Measurements from ENCODE around the gene RASSF4.

RASSF4 gene

GRCh38 chr10:44914891-44915290, 44.7 kb upstream of the RASSF4 start:
- CTCF ChIA-PET, result interaction anchor here (1.1 kb wide), 1 partner anchor 10 kb away, joined by 3 read pairs; no protein-coding TSS in a partner anchor

DNA sequence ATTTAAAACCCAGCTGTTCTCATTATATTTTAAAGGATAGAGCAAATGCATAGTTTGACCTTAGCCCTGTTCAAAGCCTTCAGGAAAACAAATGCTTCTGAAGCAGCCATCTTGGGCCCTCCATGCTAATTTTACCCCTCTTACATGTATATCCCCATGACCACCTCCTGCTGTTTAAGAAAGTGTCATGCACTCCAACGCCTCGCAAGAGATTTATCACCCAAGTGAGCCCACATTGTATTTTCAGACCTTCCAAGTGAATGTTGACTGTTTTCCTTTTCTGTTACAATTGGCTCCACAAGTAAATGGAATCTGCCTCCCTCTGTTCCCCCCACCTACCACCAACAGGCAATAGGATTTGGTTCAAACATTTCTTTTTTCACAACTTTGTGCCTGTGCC, 43.2 kb upstream of the RASSF4 start:
- ChIA-PET POLR2A (no interaction called here), CTCF (no interaction called here)
- WGBS (ENCODE audit: insufficient coverage), result 94% methylated on average over 2 of the region's 2 CpGs
- Histone ChIP-seq H3K27ac (ENCODE audit: insufficient read depth in 1 of 2, low read depth in 1 of 2, low read length in 2 of 2, poor library complexity in 1 of 2, severe bottlenecking in 2 of 2) (no peak overlapping the region), H3K4me3 (ENCODE audit: control insufficient read depth in 1 of 7, extremely low read depth in 1 of 7, insufficient read depth in 4 of 7, low read depth in 2 of 7, low read length in 6 of 7) (no peak overlapping the region), H3K27me3 (replicated peaks in 2 of 5; ENCODE audit: control insufficient read depth in 4 of 5, insufficient read depth in 5 of 5, low read length in 4 of 5) (no peaks in the 10 kb centered on the region), H3K9me3 (ENCODE audit: control extremely low read depth in 1 of 5, control insufficient read depth in 4 of 5, insufficient read depth in 2 of 5, low read depth in 1 of 5, low read length in 4 of 5) (peaks cover 0 to 8% (median 2%) of the 10 kb centered on the region in 5 experiments), H3K4me1 (ENCODE audit: control extremely low read depth in 1 of 4, control insufficient read depth in 4 of 4, insufficient read depth in 4 of 4, low read length in 3 of 4) (peaks cover 9 to 39% (median 31%) of the 10 kb centered on the region in 4 experiments), H3K36me3 (ENCODE audit: control insufficient read depth in 4 of 4, insufficient read depth in 4 of 4, low read length in 3 of 4) (no peaks in the 10 kb centered on the region)
- DNase-seq, result no peak

More at GRCh38 chr10:44914891-44915290, 44.7 kb upstream of the RASSF4 start:
- no peak for DNase-seq
- peaks cover 0 to 8% (median 2%) of the 10 kb centered on the region in 5 experiments for H3K9me3 ChIP-seq (ENCODE audit: control extremely low read depth in 1 of 5, control insufficient read depth in 4 of 5, insufficient read depth in 2 of 5, low read depth in 1 of 5, low read length in 4 of 5)
- H3K4me1 ChIP-seq (ENCODE audit: control extremely low read depth in 1 of 4, control insufficient read depth in 4 of 4, insufficient read depth in 4 of 4, low read length in 3 of 4), result peaks cover 9 to 48% (median 34%) of the 10 kb centered on the region in 4 experiments
- WGBS (ENCODE audit: insufficient coverage), result 92% methylated on average over 2 of the region's 2 CpGs
- H3K36me3 ChIP-seq (ENCODE audit: control insufficient read depth in 4 of 4, insufficient read depth in 4 of 4, low read length in 3 of 4), result no peaks in the 10 kb centered on the region
- no peak overlapping the region for H3K27ac ChIP-seq (ENCODE audit: insufficient read depth in 1 of 2, low read depth in 1 of 2, low read length in 2 of 2, poor library complexity in 1 of 2, severe bottlenecking in 2 of 2)
- H3K27me3 ChIP-seq (replicated peaks in 2 of 5; ENCODE audit: control insufficient read depth in 4 of 5, insufficient read depth in 5 of 5, low read length in 4 of 5), result no peaks in the 10 kb centered on the region
- POLR2A ChIA-PET, result no interaction called here
- no peak overlapping the region for H3K4me3 ChIP-seq (ENCODE audit: control insufficient read depth in 1 of 7, extremely low read depth in 1 of 7, insufficient read depth in 4 of 7, low read depth in 2 of 7, low read length in 6 of 7)

GRCh38 chr10:44917848-44918247, 41.8 kb upstream of the RASSF4 start:
- Histone ChIP-seq H3K4me1 (ENCODE audit: control extremely low read depth in 1 of 4, control insufficient read depth in 4 of 4, insufficient read depth in 4 of 4, low read length in 3 of 4) (peaks cover 8 to 25% (median 23%) of the 10 kb centered on the region in 4 experiments), H3K27ac (ENCODE audit: insufficient read depth in 1 of 2, low read depth in 1 of 2, low read length in 2 of 2, poor library complexity in 1 of 2, severe bottlenecking in 2 of 2) (no peak overlapping the region), H3K9me3 (ENCODE audit: control extremely low read depth in 1 of 5, control insufficient read depth in 4 of 5, insufficient read depth in 2 of 5, low read depth in 1 of 5, low read length in 4 of 5) (peaks cover 0 to 8% (median 2%) of the 10 kb centered on the region in 5 experiments), H3K27me3 (replicated peaks in 2 of 5; ENCODE audit: control insufficient read depth in 4 of 5, insufficient read depth in 5 of 5, low read length in 4 of 5) (no peaks in the 10 kb centered on the region), H3K4me3 (ENCODE audit: control insufficient read depth in 1 of 7, extremely low read depth in 1 of 7, insufficient read depth in 4 of 7, low read depth in 2 of 7, low read length in 6 of 7) (no peak overlapping the region), H3K36me3 (ENCODE audit: control insufficient read depth in 4 of 4, insufficient read depth in 4 of 4, low read length in 3 of 4) (no peaks in the 10 kb centered on the region)
- ChIA-PET CTCF (no interaction called here), POLR2A (no interaction called here)
- WGBS (ENCODE audit: insufficient coverage), result 100% methylated on average over 1 of the region's 3 CpGs
- no peak for DNase-seq

DNA sequence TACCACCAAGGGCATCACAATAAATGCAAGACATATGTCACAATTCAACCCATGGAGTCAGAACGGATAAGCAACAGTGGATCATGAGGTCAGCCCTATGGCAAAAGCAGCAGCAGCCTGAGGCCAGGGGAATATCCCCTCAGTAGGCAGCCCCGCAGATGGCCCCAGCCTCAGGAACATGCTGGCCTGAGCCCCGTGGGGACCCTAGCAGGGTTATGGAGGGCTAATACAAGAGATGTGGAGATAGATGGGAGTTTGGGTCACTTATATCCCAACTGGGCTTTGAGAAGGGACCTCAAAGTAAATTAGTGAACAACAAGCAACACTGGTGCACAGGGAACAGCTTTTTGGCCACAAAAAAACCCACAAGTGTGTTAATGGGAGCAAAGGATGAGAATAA, 39.4 kb upstream of the RASSF4 start:
- peaks cover 0 to under 1% (median 0%) of the 10 kb centered on the region in 4 experiments for H3K4me1 ChIP-seq (ENCODE audit: control extremely low read depth in 1 of 4, control insufficient read depth in 4 of 4, insufficient read depth in 4 of 4, low read length in 3 of 4)
- H3K36me3 ChIP-seq (ENCODE audit: control insufficient read depth in 4 of 4, insufficient read depth in 4 of 4, low read length in 3 of 4), result no peaks in the 10 kb centered on the region
- H3K9me3 ChIP-seq (ENCODE audit: control extremely low read depth in 1 of 5, control insufficient read depth in 4 of 5, insufficient read depth in 2 of 5, low read depth in 1 of 5, low read length in 4 of 5), result peaks cover 0 to 8% (median 2%) of the 10 kb centered on the region in 5 experiments
- no peaks in the 10 kb centered on the region for H3K27me3 ChIP-seq (replicated peaks in 2 of 5; ENCODE audit: control insufficient read depth in 4 of 5, insufficient read depth in 5 of 5, low read length in 4 of 5)
- WGBS (ENCODE audit: insufficient coverage), result 94% methylated on average over 3 of the region's 3 CpGs
- POLR2A ChIA-PET, result no interaction called here
- H3K27ac ChIP-seq (ENCODE audit: insufficient read depth in 1 of 2, low read depth in 1 of 2, low read length in 2 of 2, poor library complexity in 1 of 2, severe bottlenecking in 2 of 2), result no peak overlapping the region
- H3K4me3 ChIP-seq (ENCODE audit: control insufficient read depth in 1 of 7, extremely low read depth in 1 of 7, insufficient read depth in 4 of 7, low read depth in 2 of 7, low read length in 6 of 7), result no peak overlapping the region
- DNase-seq, result no peak
- CTCF ChIA-PET, result interaction anchor here (1.1 to 2.0 kb wide), 3 partner anchors 12 to 45 kb away, joined by 3 to 8 read pairs (median 4); no protein-coding TSS in a partner anchor

GRCh38 chr10:44921061-44921460, 38.5 kb upstream of the RASSF4 start:
- POLR2A ChIA-PET, result interaction anchor here (0.7 kb wide), 1 partner anchor 57 kb away, joined by 3 read pairs; no protein-coding TSS in a partner anchor
- Histone ChIP-seq H3K36me3 (ENCODE audit: control insufficient read depth in 4 of 4, insufficient read depth in 4 of 4, low read length in 3 of 4) (no peaks in the 10 kb centered on the region), H3K4me1 (ENCODE audit: control extremely low read depth in 1 of 4, control insufficient read depth in 4 of 4, insufficient read depth in 4 of 4, low read length in 3 of 4) (no peaks in the 10 kb centered on the region), H3K9me3 (ENCODE audit: control extremely low read depth in 1 of 5, control insufficient read depth in 4 of 5, insufficient read depth in 2 of 5, low read depth in 1 of 5, low read length in 4 of 5) (peaks cover 0 to 8% (median 2%) of the 10 kb centered on the region in 5 experiments), H3K27me3 (replicated peaks in 2 of 5; ENCODE audit: control insufficient read depth in 4 of 5, insufficient read depth in 5 of 5, low read length in 4 of 5) (no peaks in the 10 kb centered on the region), H3K4me3 (ENCODE audit: control insufficient read depth in 1 of 7, extremely low read depth in 1 of 7, insufficient read depth in 4 of 7, low read depth in 2 of 7, low read length in 6 of 7) (no peak overlapping the region), H3K27ac (ENCODE audit: insufficient read depth in 1 of 2, low read depth in 1 of 2, low read length in 2 of 2, poor library complexity in 1 of 2, severe bottlenecking in 2 of 2) (no peak overlapping the region)
- CTCF ChIA-PET, result interaction anchor here (0.8 to 2.0 kb wide), 6 partner anchors 12 to 46 kb away, joined by 3 to 8 read pairs (median 4); no protein-coding TSS in a partner anchor
- no peak for DNase-seq
- 97% methylated on average over 5 of the region's 5 CpGs for WGBS (ENCODE audit: insufficient coverage)

DNA sequence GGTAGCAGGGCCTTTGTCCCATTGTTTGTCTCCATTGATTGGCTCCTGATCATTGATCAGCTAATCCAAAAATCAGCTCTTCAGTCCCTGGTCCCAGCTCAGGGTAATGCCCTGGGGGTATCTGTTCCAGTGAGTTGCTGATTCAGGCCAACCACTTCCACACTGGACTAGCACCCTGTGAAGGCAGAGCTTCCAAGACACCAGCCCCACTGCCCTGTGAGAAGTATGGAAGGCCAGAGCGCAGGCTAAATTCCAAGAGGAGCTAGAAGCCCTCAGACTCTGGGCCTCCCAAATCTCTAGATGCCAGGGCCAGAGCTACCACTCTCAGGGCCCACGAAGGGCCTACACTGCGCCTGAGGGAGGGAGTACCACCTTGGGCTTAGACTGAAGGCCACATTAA, 38.1 kb upstream of the RASSF4 start:
- ChIA-PET POLR2A (interaction anchor here (0.7 kb wide), 1 partner anchor 57 kb away, joined by 3 read pairs; no protein-coding TSS in a partner anchor), CTCF (interaction anchor here (0.8 to 2.0 kb wide), 5 partner anchors 11 to 46 kb away, joined by 3 to 8 read pairs (median 4); no protein-coding TSS in a partner anchor)
- 94% methylated on average over 3 of the region's 3 CpGs for whole genome bisulfite sequencing (ENCODE audit: insufficient coverage)
- no peaks in the 10 kb centered on the region for H3K36me3 ChIP-seq (ENCODE audit: control insufficient read depth in 4 of 4, insufficient read depth in 4 of 4, low read length in 3 of 4)
- DNase-seq, result no peak
- no peaks in the 10 kb centered on the region for H3K27me3 ChIP-seq (replicated peaks in 2 of 5; ENCODE audit: control insufficient read depth in 4 of 5, insufficient read depth in 5 of 5, low read length in 4 of 5)
- no peak overlapping the region for H3K4me3 ChIP-seq (ENCODE audit: control insufficient read depth in 1 of 7, extremely low read depth in 1 of 7, insufficient read depth in 4 of 7, low read depth in 2 of 7, low read length in 6 of 7)
- H3K4me1 ChIP-seq (ENCODE audit: control extremely low read depth in 1 of 4, control insufficient read depth in 4 of 4, insufficient read depth in 4 of 4, low read length in 3 of 4), result no peaks in the 10 kb centered on the region
- H3K9me3 ChIP-seq (ENCODE audit: control extremely low read depth in 1 of 5, control insufficient read depth in 4 of 5, insufficient read depth in 2 of 5, low read depth in 1 of 5, low read length in 4 of 5), result peaks cover 0 to 8% (median 2%) of the 10 kb centered on the region in 5 experiments
- no peak overlapping the region for H3K27ac ChIP-seq (ENCODE audit: insufficient read depth in 1 of 2, low read depth in 1 of 2, low read length in 2 of 2, poor library complexity in 1 of 2, severe bottlenecking in 2 of 2)

- no peaks in the 10 kb centered on the region for H3K27me3 ChIP-seq (replicated peaks in 2 of 5; ENCODE audit: control insufficient read depth in 4 of 5, insufficient read depth in 5 of 5, low read length in 4 of 5)
- H3K36me3 ChIP-seq (ENCODE audit: control insufficient read depth in 4 of 4, insufficient read depth in 4 of 4, low read length in 3 of 4), result no peaks in the 10 kb centered on the region
- CTCF ChIA-PET, result interaction anchor here (1.3 to 2.0 kb wide), 4 partner anchors 11 to 47 kb away, joined by 3 to 8 read pairs (median 5); no protein-coding TSS in a partner anchor
- 96% methylated on average over 5 of the region's 5 CpGs for WGBS (ENCODE audit: insufficient coverage)
- H3K4me1 ChIP-seq (ENCODE audit: control extremely low read depth in 1 of 4, control insufficient read depth in 4 of 4, insufficient read depth in 4 of 4, low read length in 3 of 4), result peaks cover 0 to 4% (median 0%) of the 10 kb centered on the region in 4 experiments
- no peak overlapping the region for H3K4me3 ChIP-seq (ENCODE audit: control insufficient read depth in 1 of 7, extremely low read depth in 1 of 7, insufficient read depth in 4 of 7, low read depth in 2 of 7, low read length in 6 of 7)
- POLR2A ChIA-PET, result no interaction called here
- no peak for DNase-seq
- H3K9me3 ChIP-seq (ENCODE audit: control extremely low read depth in 1 of 5, control insufficient read depth in 4 of 5, insufficient read depth in 2 of 5, low read depth in 1 of 5, low read length in 4 of 5), result peaks cover 0 to 8% (median 2%) of the 10 kb centered on the region in 5 experiments
- no peak overlapping the region for H3K27ac ChIP-seq (ENCODE audit: insufficient read depth in 1 of 2, low read depth in 1 of 2, low read length in 2 of 2, poor library complexity in 1 of 2, severe bottlenecking in 2 of 2)
These were observed 37.6 kb upstream of the RASSF4 start for GRCh38 chr10:44922021-44922420.
